ENCODE data around the gene FRMD4A. TPM values are rescaled to one million over a fixed set of nuclear protein-coding genes. Genes with fewer than 3 reads are reported as not detected.
"Not testable (repeated sequence)": the region's sequence is repeated elsewhere in the genome, so short reads cannot be mapped to it uniquely, and the experiment has no call there.

The FRMD4A gene
- total and polyA plus RNA-seq, 2 of the 4 experiments (the other 2 are of a cell fraction): 30.3 to 68.8 TPM

- H3K36me3 ChIP-seq (ENCODE audit: control insufficient read depth, insufficient read depth, low read length); H3K27ac ChIP-seq (ENCODE audit: insufficient read depth, low read length); H3K4me3 ChIP-seq (ENCODE audit: insufficient read depth, low read depth, low read length); H2AK5ac ChIP-seq (ENCODE audit: low read depth, low read length); intact Hi-C loops (cut with micrococcal nuclease); POLR2A ChIA-PET (ENCODE audit: unreplicated experiment); H4K20me1 ChIP-seq (ENCODE audit: insufficient read depth, low read length); H4K8ac ChIP-seq (ENCODE audit: low read depth in 2 of 2, low read length in 2 of 2); H3K9me3 ChIP-seq (ENCODE audit: control insufficient read depth, insufficient read depth, low read length); H3K4me1 ChIP-seq (ENCODE audit: control insufficient read depth, insufficient read depth, low read length); H3K56ac ChIP-seq (ENCODE audit: extremely low read depth, insufficient read depth, low read length); ATAC-seq (ENCODE audit: low read depth); H3K79me1 ChIP-seq (ENCODE audit: low read depth in 1 of 2, low read length in 2 of 2); H3K23ac ChIP-seq (ENCODE audit: low read depth, low read length); H3K4ac ChIP-seq (ENCODE audit: low read depth, low read length); H3K9me1 ChIP-seq (ENCODE audit: insufficient read depth, low read length); BruUV-seq (replicated peaks); H4K91ac ChIP-seq (ENCODE audit: insufficient read depth, low read depth, low read length); H3K9ac ChIP-seq (ENCODE audit: low read depth, low read length); H3K18ac ChIP-seq (ENCODE audit: low read depth, low read length); H2BK20ac ChIP-seq (ENCODE audit: low read depth, low read length); H2AFZ ChIP-seq (replicated peaks; ENCODE audit: low read length, poor library complexity); H2BK15ac ChIP-seq (ENCODE audit: low read depth, low read length); H2BK5ac ChIP-seq (ENCODE audit: low read depth, low read length, poor library complexity, severe bottlenecking); in situ Hi-C loops (cut with MboI; ENCODE audit: low sequenced_read_pairs); dilution Hi-C loops (cut with HindIII; ENCODE audit: low sequenced_read_pairs, unreplicated experiment); DNase-seq; H3K4me2 ChIP-seq (ENCODE audit: low read depth, low read length); H3K14ac ChIP-seq (replicated peaks; ENCODE audit: low read depth, low read length); CTCF ChIA-PET; H2BK120ac ChIP-seq (ENCODE audit: low read depth, low read length); H4K5ac ChIP-seq (ENCODE audit: low read depth, low read length); H2AK9ac ChIP-seq (replicated peaks; ENCODE audit: low read depth, low read length, poor library complexity): not testable (repeated sequence)
- 0% methylated on average over 1 of the region's 2 CpGs; no CpG with 5 or more reads in 1 of the 2 experiments for WGBS, 2 experiments (ENCODE audit: extremely low coverage in 2 of 2, insufficient read length in 1 of 2)
- peaks cover 10% of the 10 kb centered on the region; the same call in 1 of the 2 replicates for H3K27me3 ChIP-seq (ENCODE audit: control insufficient read depth, insufficient read depth, low read length)
Measured at GRCh38 chr10:14135196-14135595, 195.5 kb downstream of the FRMD4A start.

All from IMR-90 (cell line).